Endothelial cell of umbilical vein (primary cell): ENCODE data around the gene TMCC3. TPM values are rescaled to one million over a fixed set of nuclear protein-coding genes. Genes with fewer than 3 reads are reported as not detected.
A peak's percentile ranks its signal among the peaks of the same experiment; 100 is the strongest.

Experiments
- BruUV-seq: library from RNA; stranded (reverse); fragments of 400-500 nt; replicated peaks from 2 replicates; lab custom pipeline; 2021; lab: Mats Ljungman, UMichigan
- CTCF ChIA-PET: fragments of 300-600, 350-600 bp; sonication (Branson Sonifier 250); formaldehyde crosslinking; loops from one replicate; lab custom pipeline; 2021; ENCODE audit warnings: antibody characterized with exemption, inconsistent platforms; lab: Charles Lee
- POLR2A ChIA-PET: fragments of 300-600, 350-600 bp; sonication (Branson Sonifier 250); formaldehyde crosslinking; loops from one replicate; lab custom pipeline; 2021; ENCODE audit warnings: antibody characterized with exemption, inconsistent platforms; lab: Charles Lee
- DNase-seq: peaks from one replicate; pipeline ENCODE4 v3.0.0-alpha.2; 2011; ENCODE audit warnings: low read depth, low spot score
- FAIRE-seq: peaks from 2 replicates; lab custom pipeline; 2011; peaks lifted over from hg19 to GRCh38; lab: Jason Lieb, UNC
- H2AFZ ChIP-seq: 2 replicates; pipeline ENCODE4 v1.6.0; 2012; ENCODE audit warnings: low read depth, low read length, control low read depth, inconsistent platforms
- H3K27ac ChIP-seq: 2 replicates; pipeline ENCODE4 v1.5.1; 2011; ENCODE audit warnings: low read depth, mild to moderate bottlenecking, control low read depth, low read length, moderate library complexity; ENCODE audit not compliant: insufficient read depth
- H3K27me3 ChIP-seq, 2 experiments: 2 replicates each; pipeline versions ENCODE4 v1.6.0 to v1.6.1; 2011; ENCODE audit warnings: low read length in 2 of 2, mixed read lengths in 1 of 2; ENCODE audit not compliant: control insufficient read depth in 2 of 2, insufficient read depth in 2 of 2
- H3K36me3 ChIP-seq, 2 experiments: 2 replicates in 1 of 2; 3 replicates in 1 of 2; pipeline ENCODE4 v1.5.1; 2011; ENCODE audit warnings: low read length in 2 of 2, mild to moderate bottlenecking in 1 of 2, moderate library complexity in 1 of 2; ENCODE audit not compliant: control insufficient read depth in 2 of 2, insufficient read depth in 2 of 2; ENCODE audit errors: extremely low read depth in 1 of 2
- H3K4me1 ChIP-seq: 3 replicates; pipeline ENCODE4 v1.5.1; 2011; ENCODE audit warnings: mild to moderate bottlenecking, low read length; ENCODE audit not compliant: control insufficient read depth, insufficient read depth; ENCODE audit errors: extremely low read depth
- H3K4me2 ChIP-seq: 2 replicates; pipeline ENCODE4 v1.6.1; 2011; ENCODE audit warnings: low read length, control low read depth, mixed read lengths; ENCODE audit not compliant: insufficient read depth
- H3K4me3 ChIP-seq, 3 experiments: fragments of 200-600 bp in 1 of 3; sonication (generic), shearing (Covaris generic) in 1 of 3; replicated peaks in 1 of 3; 2 replicates each; pipeline ENCODE4 v1.5.1; 2011 to 2016; ENCODE audit warnings: control low read depth in 3 of 3, low read length in 3 of 3, mild to moderate bottlenecking in 2 of 3, inconsistent platforms in 1 of 3, low read depth in 1 of 3, moderate library complexity in 1 of 3; ENCODE audit not compliant: insufficient read depth in 1 of 3
- H3K79me2 ChIP-seq: 2 replicates; pipeline ENCODE4 v1.6.0; 2012; ENCODE audit warnings: low read length, inconsistent platforms; ENCODE audit not compliant: control insufficient read depth, insufficient read depth
- H3K9ac ChIP-seq: replicated peaks from 2 replicates; pipeline ENCODE3; 2011; ENCODE audit warnings: low read length, control low read depth; ENCODE audit not compliant: insufficient read depth; ENCODE audit errors: extremely low read depth
- H3K9me1 ChIP-seq: replicated peaks from 3 replicates; pipeline ENCODE4 v1.6.0; 2011; ENCODE audit warnings: mild to moderate bottlenecking, low read length; ENCODE audit not compliant: control insufficient read depth, insufficient read depth; ENCODE audit errors: extremely low read depth
- H3K9me3 ChIP-seq: replicated peaks from 2 replicates; pipeline ENCODE4 v1.5.1; 2012; ENCODE audit warnings: low read length, inconsistent platforms; ENCODE audit not compliant: control insufficient read depth, insufficient read depth
- H4K20me1 ChIP-seq: replicated peaks from 2 replicates; pipeline ENCODE3; 2011; ENCODE audit warnings: mild to moderate bottlenecking, low read length; ENCODE audit not compliant: control insufficient read depth, insufficient read depth; ENCODE audit errors: extremely low read depth
- EZH2 ChIP-seq: IDR thresholded peaks from 2 replicates; pipeline ENCODE4 v1.6.1; 2012; ENCODE audit warnings: borderline replicate concordance, low read depth, mild to moderate bottlenecking, moderate library complexity, low read length, inconsistent platforms; ENCODE audit not compliant: severe bottlenecking
- FOS ChIP-seq: IDR thresholded peaks from 2 replicates; pipeline ENCODE4 v1.6.1; 2011; ENCODE audit warnings: mild to moderate bottlenecking, low read length, moderate library complexity, borderline replicate concordance; ENCODE audit not compliant: insufficient read depth
- GATA2 ChIP-seq: IDR thresholded peaks from 2 replicates; pipeline ENCODE4 v1.7.0; 2011; ENCODE audit warnings: low read depth, mild to moderate bottlenecking, moderate library complexity, mixed read lengths, low read length; ENCODE audit not compliant: insufficient read length, insufficient read depth
- JUN ChIP-seq: IDR thresholded peaks from 2 replicates; pipeline ENCODE4 v1.6.1; 2011; ENCODE audit warnings: borderline replicate concordance, low read depth; ENCODE audit not compliant: insufficient read length, insufficient read depth
- MYC ChIP-seq: IDR thresholded peaks from one replicate; pipeline ENCODE4 v1.6.1; 2011; ENCODE audit warnings: mild to moderate bottlenecking, low read depth, low read length
- POLR2A ChIP-seq: IDR thresholded peaks from 2 replicates; pipeline ENCODE4 v1.6.1; 2012; ENCODE audit warnings: low read depth, mild to moderate bottlenecking, control low read depth, low read length
- dilution Hi-C: fragments of 300-500 bp; cut with MboI; formaldehyde crosslinking; loops from one replicate; pipeline ENCODE4 v1.15.0; 2019; ENCODE audit warnings: low sequenced_read_pairs; ENCODE audit not compliant: extremely low pct_ligation_motif_present
- intact Hi-C: fragments of 100-400 bp; cut with micrococcal nuclease; formaldehyde crosslinking; loops from one replicate; pipeline ENCODE4 v1.10.0; 2022
- polyA plus RNA-seq, 4 experiments: library from polyadenylated mRNA; depleted of rRNA in 3 of 4; stranded (reverse) in 3 of 4; unstranded in 1 of 4; fragments of >200 nt; gene quantifications; 2 replicates each; pipeline versions ENCODE4 v1.2.1 to v1.2.3, GENCODE V29; 2011 to 2012; ENCODE audit warnings: missing spikeins in 1 of 4
- total RNA-seq: library from RNA; stranded (reverse); gene quantifications from 2 replicates; pipeline ENCODE4 v1.2.3, GENCODE V29; 2021
- TF ChIP-seq, protein P1 (sequence below): IDR thresholded peaks from 2 replicates; pipeline ENCODE4 v1.6.1; 2011; ENCODE audit not compliant: insufficient read depth, insufficient read length
- TF ChIP-seq, protein P2 (sequence below), 2 donors: IDR thresholded peaks; 1 replicate in 1 of 2; 2 replicates in 1 of 2; pipeline ENCODE4 v1.5.1; 2011; ENCODE audit warnings: low read length in 2 of 2, mild to moderate bottlenecking in 2 of 2, moderate library complexity in 2 of 2, control low read depth in 1 of 2, inconsistent platforms in 1 of 2, low read depth in 1 of 2; ENCODE audit not compliant: insufficient read depth in 1 of 2; ENCODE audit errors: extremely low read depth in 1 of 2

TMCC3 gene
- total and polyA plus RNA-seq, 2 donors (not counting 3 experiments of a cell fraction or from before 2014, with no cell fraction given) = 13.5 to 30.4 TPM

DNA sequence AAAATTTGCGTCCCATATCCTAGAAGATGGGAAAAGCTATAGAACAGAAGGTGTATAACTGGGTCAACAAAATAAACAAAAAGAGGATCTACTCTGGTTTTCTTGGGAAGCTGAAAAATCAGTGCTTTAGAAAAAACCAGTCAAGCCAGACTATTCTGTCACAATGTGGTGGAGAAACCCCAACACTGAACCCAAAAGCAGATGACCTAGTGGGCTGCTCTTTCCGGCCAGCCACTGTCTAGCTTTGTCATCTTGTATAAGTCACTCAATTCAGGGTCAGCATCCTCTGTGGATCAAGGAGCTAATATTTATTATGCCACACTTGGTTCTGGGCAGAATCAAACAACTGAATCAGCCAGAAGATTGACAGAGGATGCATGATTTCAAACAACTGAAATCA is 26.6 kb upstream of the TMCC3 start:
- no peaks in the 10 kb centered on the region for H3K9me1 ChIP-seq
- H3K36me3 ChIP-seq = no peaks in the 10 kb centered on the region
- CTCF ChIA-PET = interaction anchor here (1.2 kb wide), 2 partner anchors 13 to 76 kb away, joined by 3 to 4 read pairs; no protein-coding TSS in a partner anchor
- H3K27ac ChIP-seq = peak overlapping the region; percentile 66
- FAIRE-seq (no peak), DNase-seq (no peak)
- H3K9ac ChIP-seq = no peak overlapping the region
- dilution Hi-C loops = no loop called here
- H3K4me1 ChIP-seq = peaks cover 40% of the 10 kb centered on the region
- BruUV-seq = TSS peak; percentile 52
- intact Hi-C loops = loop anchor here (1.0 kb wide), 4 partner anchors 12 to 107 kb away; partner anchors contain the start of gene TMCC3
- H4K20me1 ChIP-seq = no peaks in the 10 kb centered on the region
- POLR2A ChIA-PET = no interaction called here
- H3K9me3 ChIP-seq = no peaks in the 10 kb centered on the region
- TF ChIP-seq FOS = no peak
- TF ChIP-seq, protein P1, sequence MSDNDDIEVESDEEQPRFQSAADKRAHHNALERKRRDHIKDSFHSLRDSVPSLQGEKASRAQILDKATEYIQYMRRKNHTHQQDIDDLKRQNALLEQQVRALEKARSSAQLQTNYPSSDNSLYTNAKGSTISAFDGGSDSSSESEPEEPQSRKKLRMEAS = no peak
- no peak for TF ChIP-seq GATA2
- no peak for TF ChIP-seq JUN
- TF ChIP-seq POLR2A = no peak
- TF ChIP-seq, protein P2, sequence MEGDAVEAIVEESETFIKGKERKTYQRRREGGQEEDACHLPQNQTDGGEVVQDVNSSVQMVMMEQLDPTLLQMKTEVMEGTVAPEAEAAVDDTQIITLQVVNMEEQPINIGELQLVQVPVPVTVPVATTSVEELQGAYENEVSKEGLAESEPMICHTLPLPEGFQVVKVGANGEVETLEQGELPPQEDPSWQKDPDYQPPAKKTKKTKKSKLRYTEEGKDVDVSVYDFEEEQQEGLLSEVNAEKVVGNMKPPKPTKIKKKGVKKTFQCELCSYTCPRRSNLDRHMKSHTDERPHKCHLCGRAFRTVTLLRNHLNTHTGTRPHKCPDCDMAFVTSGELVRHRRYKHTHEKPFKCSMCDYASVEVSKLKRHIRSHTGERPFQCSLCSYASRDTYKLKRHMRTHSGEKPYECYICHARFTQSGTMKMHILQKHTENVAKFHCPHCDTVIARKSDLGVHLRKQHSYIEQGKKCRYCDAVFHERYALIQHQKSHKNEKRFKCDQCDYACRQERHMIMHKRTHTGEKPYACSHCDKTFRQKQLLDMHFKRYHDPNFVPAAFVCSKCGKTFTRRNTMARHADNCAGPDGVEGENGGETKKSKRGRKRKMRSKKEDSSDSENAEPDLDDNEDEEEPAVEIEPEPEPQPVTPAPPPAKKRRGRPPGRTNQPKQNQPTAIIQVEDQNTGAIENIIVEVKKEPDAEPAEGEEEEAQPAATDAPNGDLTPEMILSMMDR (IDR thresholded peaks at IDR 0.05; ENCODE audit: extremely low read depth in 1 of 2, insufficient read depth in 1 of 2, low read depth in 1 of 2, low read length in 2 of 2) = no peak
- TF ChIP-seq MYC = no peak
- TF ChIP-seq EZH2 = no peak
- no peak overlapping the region for H2AFZ ChIP-seq
- H3K27me3 ChIP-seq = no peaks in the 10 kb centered on the region
- H3K79me2 ChIP-seq = no peaks in the 10 kb centered on the region
- H3K4me3 ChIP-seq = no peak overlapping the region
- no peak overlapping the region for H3K4me2 ChIP-seq
